Activated CD8-positive, alpha-beta memory T cell treated with anti-CD3 and anti-CD28 coated beads for 4 hours (primary cell): ENCODE results near the gene MMP25.

Experiments
- DNase-seq, 2 donors: peaks; one replicate each; pipeline ENCODE4 v3.0.0-alpha.2; 2020; ENCODE audit warnings: low read depth in 2 of 2

Gene MMP25

DNA sequence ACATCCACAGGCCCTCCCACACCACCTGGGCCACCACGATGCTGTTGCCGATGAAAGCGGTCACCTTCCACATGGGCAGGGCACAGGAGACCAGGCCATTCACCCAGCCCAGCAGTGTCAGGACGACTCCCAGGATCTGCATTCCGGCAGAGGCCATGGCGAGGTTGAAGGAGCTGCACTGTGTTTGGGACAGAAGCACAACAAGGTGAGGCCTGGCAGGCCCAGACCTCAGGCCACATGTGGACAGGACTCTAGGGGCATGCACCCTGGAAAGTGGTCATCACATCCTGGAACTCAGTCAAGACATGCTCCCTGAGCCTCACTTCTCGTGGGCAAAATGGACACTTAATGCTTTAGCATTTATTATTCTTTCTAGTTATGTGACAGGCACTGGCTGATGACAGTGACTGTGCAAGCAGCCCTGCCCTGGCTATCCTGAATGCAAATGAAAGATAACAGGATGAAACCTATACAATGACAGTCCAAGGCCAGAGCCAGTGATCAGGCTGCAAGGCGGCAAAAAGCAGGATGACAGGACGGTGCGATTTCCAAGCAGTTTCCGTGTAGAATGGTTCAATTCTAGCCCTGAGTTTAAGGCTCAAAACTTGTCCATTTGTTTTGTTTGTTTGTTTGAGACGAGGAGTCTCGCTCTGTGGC, 30.4 kb upstream of the MMP25 start:
- DNase-seq: no peak

DNA sequence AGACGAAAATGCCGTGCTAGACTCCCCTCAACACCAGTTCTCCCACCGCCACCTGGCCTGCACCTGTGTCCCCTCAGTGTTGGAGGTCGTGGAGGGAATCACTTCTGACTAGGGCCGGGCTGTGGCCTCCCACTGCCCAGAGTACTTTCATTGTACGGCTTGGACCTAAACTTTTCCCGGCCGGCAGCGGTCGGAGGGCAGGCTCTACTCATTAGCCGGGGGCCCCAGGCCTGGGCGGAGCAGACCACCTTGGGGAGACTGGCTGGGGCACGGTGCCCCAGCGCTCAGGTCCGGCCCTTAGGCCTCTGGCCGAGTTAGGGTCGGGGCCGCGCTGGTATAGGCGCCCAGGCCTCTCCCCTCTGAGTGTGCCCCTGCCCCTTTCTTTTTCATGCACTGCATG, 29.0 kb upstream of the MMP25 start:
- DNase-seq: no peak

DNA sequence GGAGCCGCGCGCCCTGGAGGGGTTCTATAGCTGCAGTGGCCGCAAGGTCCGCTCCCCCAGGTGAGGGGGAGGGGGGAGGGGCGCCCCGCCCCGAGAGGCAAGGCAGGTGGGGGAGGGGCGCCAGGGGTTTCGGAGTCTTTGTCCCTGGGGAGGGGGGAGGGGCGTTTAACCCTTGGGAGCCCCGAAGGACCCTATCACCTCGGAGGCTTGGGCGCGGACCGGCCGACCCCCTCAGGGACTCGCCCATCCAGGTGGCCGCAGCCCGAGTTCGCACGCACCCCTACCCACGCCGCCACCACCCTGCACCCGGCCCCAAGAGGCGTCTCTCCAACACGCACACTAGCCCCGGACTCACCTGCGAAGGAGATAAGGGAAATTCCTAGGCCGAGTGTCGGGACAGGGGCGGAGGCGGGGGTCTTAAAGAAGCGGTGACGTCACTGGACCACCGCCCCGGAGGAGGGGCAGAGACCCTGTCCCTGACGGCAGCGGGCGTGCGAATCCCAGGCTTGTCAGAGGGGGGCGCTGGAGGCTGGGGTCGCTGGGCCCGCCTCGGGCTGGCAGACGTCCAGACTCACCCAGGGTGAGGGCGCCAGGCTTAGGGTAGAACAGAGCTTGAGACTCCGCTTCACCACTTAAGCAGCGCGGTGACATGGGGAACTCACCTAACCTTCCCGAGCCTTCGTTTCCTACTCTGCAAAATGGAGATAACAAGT, 28.4 kb upstream of the MMP25 start, which contains the start of gene CLDN6:
CLDN6 (minus strand) TSS at position 390 of the 713 bp plus-strand sequence. CDS start 2,162 bp downstream, outside the sequence.
- no peak for DNase-seq

DNA sequence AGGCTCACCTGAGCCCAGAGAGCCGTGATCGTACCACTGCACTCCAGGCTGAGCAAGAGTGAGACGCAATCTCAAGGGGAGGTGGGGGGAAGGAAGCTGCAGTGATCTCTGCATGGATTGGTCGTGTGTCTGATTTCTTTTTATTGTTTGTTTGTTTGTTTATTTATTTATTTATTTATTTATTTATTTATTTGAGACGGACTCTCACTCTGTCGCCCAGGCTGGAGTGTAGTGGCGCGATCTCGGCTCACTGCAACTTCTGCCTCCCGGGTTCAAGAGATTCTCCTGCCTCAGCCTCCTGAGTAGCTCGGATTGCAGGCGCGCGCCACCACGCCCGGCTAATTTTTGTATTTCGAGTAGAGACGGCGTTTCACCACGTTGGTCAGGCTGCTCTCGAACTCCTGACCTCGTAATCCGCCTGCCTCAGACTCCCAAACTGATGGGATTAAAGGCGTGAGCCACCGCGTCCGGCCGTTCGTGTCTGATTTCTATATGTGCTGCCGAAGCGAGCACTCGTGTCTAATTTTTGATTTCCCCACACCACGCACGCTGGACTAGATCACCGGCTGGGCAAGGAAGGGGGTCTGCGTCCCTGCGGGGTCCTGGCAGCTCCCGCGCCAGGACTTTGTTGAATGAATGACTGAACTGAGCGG, 26.6 kb upstream of the MMP25 start:
- no peak for DNase-seq

DNA sequence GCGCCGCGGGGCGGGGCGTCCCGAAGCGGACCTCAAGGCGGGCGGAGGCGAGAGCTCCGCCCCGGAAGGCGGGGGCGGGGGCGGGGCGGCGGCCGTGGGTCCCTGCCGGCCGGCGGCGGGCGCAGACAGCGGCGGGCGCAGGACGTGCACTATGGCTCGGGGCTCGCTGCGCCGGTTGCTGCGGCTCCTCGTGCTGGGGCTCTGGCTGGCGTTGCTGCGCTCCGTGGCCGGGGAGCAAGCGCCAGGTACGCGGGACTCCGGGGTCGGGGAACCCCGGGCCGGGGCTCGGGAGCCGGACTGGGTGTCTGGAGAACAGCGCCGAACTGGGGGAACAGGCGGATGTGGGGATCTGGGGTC, 26.1 kb upstream of the MMP25 start, which contains the start of gene TNFRSF12A:
TNFRSF12A (plus strand) TSS at position 122 of the 357 bp plus-strand sequence; CDS start at position 152, 30 bp downstream.
- no peak for DNase-seq

DNA sequence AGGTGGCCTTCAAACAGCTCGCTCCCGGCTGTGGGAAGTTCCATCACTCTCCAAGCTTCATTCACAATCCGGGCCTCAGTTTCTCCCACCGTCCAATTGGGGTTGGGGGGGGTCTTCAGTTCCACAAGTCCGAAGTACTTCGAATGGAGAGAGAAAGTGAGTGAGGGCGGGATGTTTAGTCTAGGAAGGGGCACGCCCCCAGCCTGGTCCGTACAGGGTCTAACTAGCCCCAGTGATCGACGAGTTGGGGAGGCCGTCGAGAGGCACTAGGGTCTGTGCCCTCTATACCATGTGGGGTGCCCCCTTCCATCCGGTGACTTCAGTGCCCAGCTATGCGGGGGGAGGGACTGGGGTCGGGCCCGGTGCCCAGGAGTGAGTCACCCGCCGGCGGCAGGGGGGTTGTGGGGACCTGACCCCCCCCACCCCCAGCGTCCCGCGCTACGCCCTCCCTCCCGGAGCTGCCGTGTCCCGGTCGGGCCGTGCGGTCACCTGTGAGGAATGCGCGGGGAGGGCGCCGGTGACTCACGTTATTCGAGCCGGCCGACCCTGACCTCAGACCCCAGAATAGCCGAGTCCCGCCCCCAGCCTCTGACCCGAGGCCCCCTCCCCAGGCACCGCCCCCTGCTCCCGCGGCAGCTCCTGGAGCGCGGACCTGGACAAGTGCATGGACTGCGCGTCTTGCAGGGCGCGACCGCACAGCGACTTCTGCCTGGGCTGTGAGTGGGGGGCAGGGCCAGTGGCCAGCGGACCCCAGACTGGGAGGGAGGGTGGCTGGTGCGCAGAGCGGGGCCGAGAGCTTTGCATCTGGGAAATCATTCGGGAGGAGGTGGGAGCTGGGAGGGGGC, 25.5 kb upstream of the MMP25 start:
- DNase-seq: no peak

DNA sequence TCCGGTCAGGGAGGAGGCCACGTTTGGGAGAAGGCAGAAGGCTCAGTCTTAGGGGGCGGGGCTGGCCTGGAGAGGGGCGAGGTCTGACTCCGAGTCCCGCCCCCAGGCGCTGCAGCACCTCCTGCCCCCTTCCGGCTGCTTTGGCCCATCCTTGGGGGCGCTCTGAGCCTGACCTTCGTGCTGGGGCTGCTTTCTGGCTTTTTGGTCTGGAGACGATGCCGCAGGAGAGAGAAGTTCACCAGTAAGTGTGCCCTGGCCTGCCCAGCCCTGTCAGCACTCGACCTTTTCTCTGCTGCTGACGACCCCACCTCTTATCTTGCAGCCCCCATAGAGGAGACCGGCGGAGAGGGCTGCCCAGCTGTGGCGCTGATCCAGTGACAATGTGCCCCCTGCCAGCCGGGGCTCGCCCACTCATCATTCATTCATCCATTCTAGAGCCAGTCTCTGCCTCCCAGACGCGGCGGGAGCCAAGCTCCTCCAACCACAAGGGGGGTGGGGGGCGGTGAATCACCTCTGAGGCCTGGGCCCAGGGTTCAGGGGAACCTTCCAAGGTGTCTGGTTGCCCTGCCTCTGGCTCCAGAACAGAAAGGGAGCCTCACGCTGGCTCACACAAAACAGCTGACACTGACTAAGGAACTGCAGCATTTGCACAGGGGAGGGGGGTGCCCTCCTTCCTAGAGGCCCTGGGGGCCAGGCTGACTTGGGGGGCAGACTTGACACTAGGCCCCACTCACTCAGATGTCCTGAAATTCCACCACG, 24.7 kb upstream of the MMP25 start:
- DNase-seq: peak; percentile 73 to 77

DNA sequence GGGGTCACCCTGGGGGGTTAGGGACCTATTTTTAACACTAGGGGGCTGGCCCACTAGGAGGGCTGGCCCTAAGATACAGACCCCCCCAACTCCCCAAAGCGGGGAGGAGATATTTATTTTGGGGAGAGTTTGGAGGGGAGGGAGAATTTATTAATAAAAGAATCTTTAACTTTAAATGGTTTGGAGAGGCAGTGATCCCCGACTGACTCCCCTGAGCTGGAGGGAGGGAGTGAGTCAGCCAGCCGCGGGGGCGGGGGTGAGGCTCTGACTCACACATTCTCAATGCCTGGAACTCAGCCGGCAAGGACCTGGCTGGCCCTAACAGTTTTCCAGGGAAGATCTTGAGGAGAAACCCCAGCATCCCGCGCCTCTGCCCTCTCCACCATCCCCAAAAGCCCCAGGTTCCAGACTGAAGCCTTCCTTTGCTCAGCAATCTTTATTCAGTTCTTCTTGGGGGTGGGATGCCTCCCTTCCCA, 24.1 kb upstream of the MMP25 start:
- DNase-seq: peak; percentile 84

DNA sequence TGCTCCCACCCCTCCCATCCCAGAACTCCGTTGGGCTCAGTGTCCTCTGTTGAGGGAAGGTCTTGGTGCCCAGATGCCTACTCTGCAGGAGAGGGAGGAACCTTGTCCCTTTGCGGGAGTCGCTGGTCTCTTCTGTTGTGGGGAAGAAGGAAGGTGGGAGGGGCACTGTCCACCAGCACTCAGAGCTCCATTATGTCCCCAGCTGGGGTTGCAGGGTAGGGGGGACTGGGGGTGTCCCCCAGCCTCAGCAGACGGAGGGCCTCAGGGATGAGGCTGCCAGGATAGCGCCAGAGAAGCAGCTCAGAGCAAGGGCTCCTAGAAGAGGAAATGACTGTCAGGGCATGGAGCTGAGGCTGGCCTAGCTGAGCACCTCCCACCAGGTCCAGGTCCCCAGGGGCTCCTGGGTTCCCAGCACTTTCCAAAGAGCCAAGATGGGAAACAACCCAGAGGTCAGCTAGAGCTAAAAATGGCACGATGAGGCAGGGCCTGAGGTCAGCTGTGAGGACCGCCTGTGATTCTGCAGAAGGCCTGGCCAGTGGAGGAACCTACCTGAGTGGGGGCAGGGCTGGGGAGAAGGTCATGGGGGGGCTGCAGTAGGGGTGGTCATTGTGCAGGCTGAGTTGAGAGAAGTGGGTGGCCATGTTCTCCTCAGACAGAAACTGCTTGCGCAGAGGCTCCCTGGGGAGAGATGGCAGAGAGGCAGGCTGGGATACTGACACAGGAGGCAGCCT, 23.5 kb upstream of the MMP25 start:
- no peak for DNase-seq

DNA sequence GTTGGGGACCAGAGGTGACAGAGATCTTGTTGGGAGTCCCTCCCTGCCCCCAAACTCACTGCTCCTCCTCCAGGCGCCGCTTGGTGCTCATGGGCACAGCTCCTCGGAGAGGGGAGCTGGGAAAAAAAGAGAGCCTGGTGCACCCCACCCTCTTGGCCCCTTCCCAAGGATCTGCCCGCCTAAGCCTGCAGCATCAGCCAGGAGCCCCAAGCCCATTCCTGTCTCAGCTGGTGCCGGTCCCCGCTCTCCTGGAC, 23.0 kb upstream of the MMP25 start:
- DNase-seq: no peak

DNA sequence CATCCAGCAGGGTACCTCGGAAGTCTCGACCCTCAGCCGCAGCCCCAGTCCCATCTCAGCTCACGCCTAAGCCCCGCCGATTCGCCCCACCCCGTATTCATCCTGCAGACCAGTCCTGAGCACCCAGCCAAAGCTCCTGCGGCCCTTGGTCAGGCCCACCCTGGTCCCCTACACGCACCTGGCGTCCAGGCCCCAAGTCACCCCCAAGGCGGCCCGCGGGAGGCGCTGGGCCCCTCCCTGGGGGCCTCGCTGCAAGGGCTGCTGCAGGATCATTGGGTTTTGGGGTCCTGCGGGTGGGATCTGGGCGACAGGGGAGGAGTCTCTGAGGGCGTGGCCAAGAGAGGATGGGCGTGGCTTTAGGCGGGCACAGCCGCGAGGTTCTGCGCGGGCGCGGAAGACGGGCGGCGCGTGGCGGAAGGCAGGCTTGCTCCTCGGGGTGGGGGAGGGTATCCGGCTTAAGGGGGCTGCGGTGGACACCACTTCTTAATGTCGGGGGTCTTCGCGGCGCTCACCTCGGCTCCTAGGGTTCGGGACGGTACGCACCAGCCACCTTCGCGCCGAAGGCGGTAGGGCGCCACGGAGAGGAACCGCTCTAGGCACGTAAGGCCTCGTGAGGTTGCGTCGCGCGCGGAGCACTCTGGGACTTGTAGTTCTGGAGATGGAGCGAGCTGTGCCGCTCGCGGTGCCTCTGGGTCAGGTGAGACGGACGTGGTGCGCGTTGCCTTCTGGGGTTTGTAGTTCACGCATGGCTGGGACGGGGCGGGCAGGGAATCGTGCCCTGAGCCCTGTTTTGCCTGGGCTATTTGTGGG, 22.5 kb upstream of the MMP25 start, which contains the start of the genes HCFC1R1 and THOC6:
HCFC1R1 (minus strand) TSS at position 274 of the 810 bp plus-strand sequence; CDS start at position 273, 1 bp downstream.
THOC6 (plus strand) TSS at position 367 of the 810 bp plus-strand sequence; CDS start at position 659, 292 bp downstream.
- peak; percentile 88 to 91 for DNase-seq

DNA sequence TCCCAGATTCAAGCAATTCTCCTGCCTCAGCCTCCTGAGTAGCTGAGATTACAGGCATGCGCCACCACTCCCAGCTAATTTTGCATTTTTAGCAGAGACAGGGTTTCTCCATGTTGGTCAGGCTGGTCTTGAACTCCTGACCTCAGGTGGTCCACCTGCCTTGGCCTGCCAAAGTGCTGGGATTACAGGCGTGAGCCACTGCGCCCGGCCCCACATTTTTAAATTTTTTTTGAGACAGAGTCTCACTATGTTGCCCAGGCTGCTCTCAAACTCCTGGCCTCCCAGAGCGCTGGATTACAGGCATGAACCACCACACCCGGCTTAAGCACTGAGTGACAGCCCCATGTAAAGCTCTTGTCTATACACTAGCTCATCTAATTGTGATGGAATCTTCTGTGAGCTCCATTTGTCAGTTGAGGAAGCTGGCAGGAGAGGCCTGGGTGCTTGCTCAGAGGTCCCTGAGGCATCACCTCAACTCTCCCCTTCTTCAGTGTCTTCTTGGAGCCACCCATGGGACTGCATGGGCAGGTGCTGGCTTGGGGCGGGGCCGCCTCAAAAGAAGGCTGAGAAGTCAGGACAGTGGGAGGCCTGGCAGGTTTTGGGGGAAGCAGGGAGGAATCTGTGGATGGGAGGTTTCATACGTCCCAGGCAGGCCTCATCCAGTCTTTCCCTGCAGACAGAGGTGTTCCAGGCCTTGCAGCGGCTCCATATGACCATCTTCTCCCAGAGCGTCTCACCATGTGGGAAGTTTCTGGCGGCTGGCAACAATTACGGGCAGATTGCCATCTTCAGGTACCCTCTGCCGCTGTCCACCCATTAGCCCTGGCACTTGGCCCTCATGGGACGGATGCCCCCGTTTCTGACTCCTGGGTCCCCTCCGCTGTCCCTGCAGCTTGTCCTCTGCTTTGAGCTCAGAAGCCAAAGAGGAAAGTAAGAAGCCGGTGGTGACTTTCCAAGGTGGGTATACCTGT, 21.0 kb upstream of the MMP25 start:
- DNase-seq: no peak

DNA sequence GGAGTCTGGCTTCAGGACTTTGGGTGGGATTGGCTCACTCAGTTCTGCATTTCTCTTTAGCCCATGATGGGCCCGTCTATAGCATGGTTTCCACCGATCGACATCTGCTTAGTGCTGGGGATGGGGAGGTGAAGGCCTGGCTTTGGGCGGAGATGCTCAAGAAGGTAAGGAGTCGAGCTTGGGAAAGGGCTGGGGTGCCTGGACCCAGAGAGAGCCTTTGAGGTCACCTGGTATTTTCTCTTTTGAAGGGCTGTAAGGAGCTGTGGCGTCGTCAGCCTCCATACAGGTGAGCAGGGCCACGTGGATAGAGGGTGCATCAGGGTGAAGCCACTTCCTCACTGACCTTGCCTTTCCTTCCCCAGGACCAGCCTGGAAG, 20.4 kb upstream of the MMP25 start:
- no peak for DNase-seq

DNA sequence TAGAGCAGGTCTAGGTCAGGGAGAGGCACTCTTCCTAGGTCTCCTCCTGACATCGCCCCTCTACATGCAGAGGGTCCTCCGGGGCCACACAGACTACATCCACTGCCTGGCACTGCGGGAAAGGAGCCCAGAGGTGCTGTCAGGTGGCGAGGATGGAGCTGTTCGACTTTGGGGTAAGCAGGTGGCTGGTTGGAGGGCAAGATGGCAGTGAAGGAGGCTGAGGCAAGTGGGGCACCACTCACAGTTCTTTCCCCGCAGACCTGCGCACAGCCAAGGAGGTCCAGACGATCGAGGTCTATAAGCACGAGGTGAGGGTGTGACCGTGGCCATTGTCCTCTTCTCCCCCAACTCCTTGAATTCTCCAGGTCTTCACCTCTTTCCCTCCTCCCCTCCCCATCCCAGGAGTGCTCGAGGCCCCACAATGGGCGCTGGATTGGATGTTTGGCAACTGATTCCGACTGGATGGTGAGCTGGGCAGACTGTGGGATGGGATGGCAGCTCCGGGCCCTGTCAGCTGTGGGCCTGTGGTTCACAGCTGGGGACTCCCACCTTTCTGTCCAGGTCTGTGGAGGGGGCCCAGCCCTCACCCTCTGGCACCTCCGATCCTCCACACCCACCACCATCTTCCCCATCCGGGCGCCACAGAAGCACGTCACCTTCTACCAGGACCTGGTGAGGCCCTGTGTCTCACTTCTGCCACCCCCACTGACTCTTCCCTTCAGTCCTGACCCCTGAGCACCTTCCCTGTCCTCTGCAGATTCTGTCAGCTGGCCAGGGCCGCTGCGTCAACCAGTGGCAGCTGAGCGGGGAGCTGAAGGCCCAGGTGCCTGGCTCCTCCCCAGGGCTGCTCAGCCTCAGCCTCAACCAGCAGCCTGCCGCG, 19.5 kb upstream of the MMP25 start:
- no peak for DNase-seq

DNA sequence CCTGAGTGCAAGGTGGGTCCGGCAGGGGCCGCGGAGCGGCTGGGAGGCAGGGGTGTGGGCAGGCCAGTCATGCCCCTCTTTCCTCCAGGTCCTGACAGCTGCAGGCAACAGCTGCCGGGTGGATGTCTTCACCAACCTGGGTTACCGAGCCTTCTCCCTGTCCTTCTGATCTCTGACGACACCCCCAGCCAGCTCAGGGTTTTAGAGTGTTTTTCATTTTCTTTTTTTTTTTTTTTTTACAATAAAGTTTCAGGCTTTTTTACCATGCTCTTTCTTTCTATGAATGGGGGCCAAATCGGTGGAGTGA, 18.9 kb upstream of the MMP25 start:
- no peak for DNase-seq

DNA sequence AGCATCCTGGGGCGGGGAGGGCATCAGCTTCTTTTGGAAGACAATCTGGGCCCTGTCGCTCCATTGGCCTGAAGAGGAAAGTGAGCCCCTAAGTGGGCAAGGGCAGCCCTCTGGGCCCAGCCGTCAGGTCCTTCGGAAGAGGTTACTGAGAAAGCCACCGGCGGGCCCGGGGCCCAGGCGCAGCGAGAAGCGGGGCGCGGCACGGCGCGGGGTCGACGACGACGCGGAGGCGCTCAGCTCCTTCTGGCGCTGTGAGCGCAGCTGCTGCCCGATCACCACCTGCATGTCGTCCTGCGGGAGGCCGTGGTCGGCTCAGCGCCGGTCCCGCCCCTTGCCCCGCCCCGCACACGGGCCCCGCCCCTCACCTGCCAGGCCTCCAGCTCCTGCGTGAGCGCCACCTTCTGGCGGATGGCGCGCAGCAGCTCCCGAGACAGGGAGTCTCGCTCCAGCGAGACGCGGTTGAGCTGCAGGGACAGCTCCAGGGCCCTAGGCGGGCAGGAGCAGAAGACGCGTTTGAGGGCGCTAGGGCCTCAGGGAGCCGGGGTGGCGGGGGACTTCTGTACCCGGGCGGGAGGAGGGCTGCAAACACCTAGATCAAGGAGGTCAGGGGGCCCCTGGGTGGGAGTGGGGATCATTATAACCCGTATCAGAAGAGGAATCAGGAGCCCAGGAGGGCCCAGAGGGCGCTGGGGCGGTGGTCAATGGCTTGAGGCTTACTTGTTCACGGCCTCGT, 18.2 kb upstream of the MMP25 start:
- peak; percentile 72 to 74 for DNase-seq
